ENCODE measurements around the gene SNRPD2. TPM values are rescaled to one million over a fixed set of nuclear protein-coding genes. Genes with fewer than 3 reads are reported as not detected.

SNRPD2 gene
- total and polyA plus RNA-seq, 8 donors: 77.6 to 183 (median 133) TPM

DNA sequence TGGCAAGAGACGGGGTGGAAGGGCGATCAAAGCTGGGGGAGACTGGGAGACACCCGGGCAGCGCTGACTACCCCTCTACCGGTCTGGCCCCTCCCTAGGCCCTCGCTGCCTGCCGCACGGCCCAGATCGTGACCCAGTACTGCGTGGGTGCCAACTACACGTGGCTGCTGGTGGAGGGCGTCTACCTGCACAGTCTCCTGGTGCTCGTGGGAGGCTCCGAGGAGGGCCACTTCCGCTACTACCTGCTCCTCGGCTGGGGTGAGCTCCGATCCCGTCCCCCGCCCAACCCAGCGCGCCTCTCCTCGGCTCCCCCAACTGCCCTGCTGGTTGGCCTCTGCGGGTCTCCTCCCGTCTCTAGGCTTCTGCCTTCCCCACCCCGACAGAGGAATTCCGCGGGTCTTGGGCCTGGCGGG is 14.9 kb downstream of the SNRPD2 start:
- intact Hi-C loops (cut with DNase I): no loop called here
- Histone ChIP-seq H3K36me3 (no peaks in the 10 kb centered on the region), H3K9me3 (no peaks in the 10 kb centered on the region), H3K4me1 (peaks cover 0 to 3% (median 0%) of the 10 kb centered on the region in 3 donors), H3K27ac (peak overlapping the region; percentile 70 to 81 (median 74)), H3K27me3 (no peaks in the 10 kb centered on the region), H3K4me3 (peak overlapping the region; percentile 20 to 59 (median 44))
- WGBS, 2 donors: 5 to 9% methylated on average over 27 to 28 of the region's 28 CpGs
- ATAC-seq (peak; percentile 16 to 33 (median 28)), DNase-seq (peak in 4 of 6 donors; percentile 52 to 86 (median 66)), FAIRE-seq (no peak)
- TF ChIP-seq, protein P1, sequence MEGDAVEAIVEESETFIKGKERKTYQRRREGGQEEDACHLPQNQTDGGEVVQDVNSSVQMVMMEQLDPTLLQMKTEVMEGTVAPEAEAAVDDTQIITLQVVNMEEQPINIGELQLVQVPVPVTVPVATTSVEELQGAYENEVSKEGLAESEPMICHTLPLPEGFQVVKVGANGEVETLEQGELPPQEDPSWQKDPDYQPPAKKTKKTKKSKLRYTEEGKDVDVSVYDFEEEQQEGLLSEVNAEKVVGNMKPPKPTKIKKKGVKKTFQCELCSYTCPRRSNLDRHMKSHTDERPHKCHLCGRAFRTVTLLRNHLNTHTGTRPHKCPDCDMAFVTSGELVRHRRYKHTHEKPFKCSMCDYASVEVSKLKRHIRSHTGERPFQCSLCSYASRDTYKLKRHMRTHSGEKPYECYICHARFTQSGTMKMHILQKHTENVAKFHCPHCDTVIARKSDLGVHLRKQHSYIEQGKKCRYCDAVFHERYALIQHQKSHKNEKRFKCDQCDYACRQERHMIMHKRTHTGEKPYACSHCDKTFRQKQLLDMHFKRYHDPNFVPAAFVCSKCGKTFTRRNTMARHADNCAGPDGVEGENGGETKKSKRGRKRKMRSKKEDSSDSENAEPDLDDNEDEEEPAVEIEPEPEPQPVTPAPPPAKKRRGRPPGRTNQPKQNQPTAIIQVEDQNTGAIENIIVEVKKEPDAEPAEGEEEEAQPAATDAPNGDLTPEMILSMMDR (IDR thresholded peaks at IDR 0.05): no peak

DNA sequence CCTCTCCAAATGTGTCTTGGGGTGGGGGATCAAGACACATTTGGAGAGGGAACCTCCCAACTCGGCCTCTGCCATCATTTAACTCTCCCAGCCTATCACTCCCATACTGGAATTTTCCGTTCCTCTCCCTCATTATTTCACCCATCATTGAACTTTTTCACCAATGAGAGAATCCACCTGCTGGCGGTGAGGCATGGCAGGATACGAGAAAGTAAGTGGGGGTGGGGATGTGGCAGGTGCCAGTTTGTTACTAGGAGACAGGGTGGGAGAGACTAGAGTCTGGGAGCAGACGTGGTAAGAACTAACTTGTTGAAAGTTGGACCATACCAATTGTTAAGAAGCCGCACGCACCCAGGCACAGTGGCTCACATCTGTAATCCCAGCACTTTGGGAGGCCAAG is 16.8 kb downstream of the SNRPD2 start:
- no peak for DNase-seq
- no peaks in the 10 kb centered on the region for H3K9me3 ChIP-seq
- no peak overlapping the region for H3K27ac ChIP-seq
- no peak for ATAC-seq
- no peak overlapping the region for H3K4me3 ChIP-seq
- intact Hi-C loops (cut with DNase I): no loop called here
- no peak for FAIRE-seq
- H3K4me1 ChIP-seq: peaks cover 0 to 3% (median 0%) of the 10 kb centered on the region in 3 donors
- H3K27me3 ChIP-seq: no peaks in the 10 kb centered on the region
- WGBS, 2 donors: 79 to 85% methylated on average over 7 of the region's 7 CpGs
- H3K36me3 ChIP-seq: no peaks in the 10 kb centered on the region
- TF ChIP-seq, protein P1 (IDR thresholded peaks at IDR 0.05): no peak

DNA sequence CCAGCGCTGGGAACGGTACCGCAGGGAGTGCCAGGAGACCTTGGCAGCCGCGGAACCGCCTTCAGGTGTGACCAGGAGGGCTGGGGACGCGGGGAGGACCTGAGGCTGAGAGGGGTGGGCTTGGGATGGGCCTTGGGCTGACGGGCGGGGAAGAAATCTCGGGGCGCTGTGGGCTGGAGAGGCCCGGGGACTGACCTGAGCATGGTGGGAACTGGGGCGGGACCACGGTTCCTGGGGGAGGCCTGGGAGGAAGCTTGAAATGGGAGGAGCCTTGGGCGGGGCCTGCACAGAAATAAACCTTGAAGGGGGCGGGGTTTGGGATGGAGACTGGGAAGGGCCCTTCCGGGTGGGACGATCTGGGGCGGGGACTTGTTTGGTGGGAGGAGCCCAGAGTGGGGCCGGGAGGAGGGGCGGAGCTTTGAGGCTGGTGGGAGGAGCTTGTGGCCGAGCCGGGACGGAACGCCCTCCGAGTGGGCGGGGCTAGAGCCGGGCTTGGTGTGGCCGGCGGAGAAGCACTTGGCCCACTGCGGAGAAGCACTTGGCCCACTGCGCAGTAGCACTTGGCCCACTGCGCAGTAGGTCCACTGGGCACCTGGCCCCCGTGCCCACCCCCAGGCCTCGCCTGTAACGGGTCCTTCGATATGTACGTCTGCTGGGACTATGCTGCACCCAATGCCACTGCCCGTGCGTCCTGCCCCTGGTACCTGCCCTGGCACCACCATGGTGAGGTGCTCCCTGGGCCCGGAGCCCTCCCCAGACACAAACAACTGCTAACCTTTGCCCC is 20.9 kb downstream of the SNRPD2 start:
- 16 to 17% methylated on average over 37 to 42 of the region's 42 CpGs for WGBS, 2 donors

DNA sequence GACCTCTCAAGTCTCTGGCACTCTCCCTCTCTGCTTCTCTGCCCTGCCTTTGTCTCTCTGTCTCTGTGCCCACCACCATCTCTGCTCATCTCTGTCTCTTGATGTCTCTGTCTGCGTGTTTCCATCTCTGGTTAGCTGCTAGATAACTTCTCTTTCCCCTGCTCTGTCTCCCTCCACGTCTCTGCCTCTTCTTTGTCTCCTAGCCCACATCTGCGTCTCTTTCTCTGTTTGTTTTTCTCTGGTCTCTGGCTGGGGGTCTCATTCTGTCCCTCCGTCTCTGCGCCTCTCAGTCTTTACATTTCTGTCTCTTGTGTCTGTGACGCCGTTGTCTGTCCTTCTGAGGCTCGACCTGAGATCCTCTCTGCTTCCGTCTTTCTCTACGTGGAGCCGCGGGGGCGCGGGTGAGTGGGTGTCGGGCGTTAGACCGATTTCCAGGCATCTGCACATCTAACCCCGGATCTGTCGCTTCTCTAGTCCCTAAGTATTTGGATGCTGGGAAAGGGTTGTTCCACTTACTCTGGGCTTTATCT is 23.3 kb downstream of the SNRPD2 start:
- Histone ChIP-seq H3K27ac (peak overlapping the region; percentile 9 to 62 (median 26)), H3K36me3 (no peaks in the 10 kb centered on the region), H3K4me1 (no peaks in the 10 kb centered on the region), H3K27me3 (no peaks in the 10 kb centered on the region), H3K9me3 (no peaks in the 10 kb centered on the region), H3K4me3 (peak overlapping the region; percentile 11 to 50 (median 36))
- DNase-seq (no peak), ATAC-seq (peak in 1 of 4 donors; percentile 0), FAIRE-seq (no peak)
- WGBS, 2 donors: 0% methylated on average over 19 of the region's 19 CpGs
- TF ChIP-seq, protein P1 (IDR thresholded peaks at IDR 0.05): no peak
- intact Hi-C loops (cut with DNase I): no loop called here

More for the DNA sequence above, 20.9 kb downstream of the SNRPD2 start:
- intact Hi-C loops (cut with DNase I): no loop called here
- Histone ChIP-seq H3K9me3 (no peaks in the 10 kb centered on the region), H3K4me1 (no peaks in the 10 kb centered on the region), H3K27me3 (no peaks in the 10 kb centered on the region), H3K36me3 (no peaks in the 10 kb centered on the region), H3K27ac (peak overlapping the region in 3 of 4 donors; percentile 38 to 65 (median 50)), H3K4me3 (peak overlapping the region in 2 of 4 donors; percentile 20 to 44)
- ATAC-seq (peak; percentile 80 to 87 (median 84)), FAIRE-seq (no peak), DNase-seq (peak; percentile 90 to 98 (median 95))
- TF ChIP-seq, protein P1 (IDR thresholded peaks at IDR 0.05): no peak

Data from pancreas (tissue), 10 donors.